Stomach (tissue), 9 donors: Measurements from ENCODE around the gene XIRP2. TPM values are rescaled to one million over a fixed set of nuclear protein-coding genes. Genes with fewer than 3 reads are reported as not detected.

ENCODE experiments used
- DNase-seq, 2 donors: peaks; one replicate each; pipeline versions ENCODE4 v3.0.0 to v3.0.0-alpha.2; 2013 to 2019
- H3K27ac ChIP-seq, 5 donors: fragments of 200-600 bp in 4 of 5; sonication (generic) in 4 of 5; one replicate each; pipeline ENCODE4 v1.5.1; 2013 to 2019; ENCODE audit warnings: mild to moderate bottlenecking in 1 of 5, moderate library complexity in 1 of 5
- H3K27me3 ChIP-seq, 3 donors: fragments of 200-600 bp; sonication (generic); one replicate each; pipeline ENCODE4 v1.5.1; 2017 to 2019; ENCODE audit warnings: mixed run types in 1 of 3
- H3K36me3 ChIP-seq, 4 donors: fragments of 200-600 bp; sonication (generic); 1 replicate in 3 of 4; 2 replicates in 1 of 4; pipeline ENCODE4 v1.5.1; 2016 to 2019
- H3K4me1 ChIP-seq, 4 donors: fragments of 200-600 bp; sonication (generic); one replicate each; pipeline ENCODE4 v1.5.1; 2016 to 2019
- H3K4me3 ChIP-seq, 4 donors: fragments of 200-600 bp; sonication (generic) in 3 of 4; one replicate each; pipeline ENCODE4 v1.5.1; 2016 to 2019; ENCODE audit warnings: mild to moderate bottlenecking in 1 of 4
- H3K9me3 ChIP-seq, 4 donors: fragments of 200-600 bp; sonication (generic); one replicate each; pipeline ENCODE4 v1.5.1; 2016 to 2019
- CTCF ChIP-seq, 7 experiments: fragments of 450-650 bp in 4 of 7; fragments of 200-600 bp in 3 of 7; sonication (generic) in 3 of 7; IDR thresholded peaks; one replicate each; pipeline ENCODE4 v1.5.1; 2016 to 2019; ENCODE audit warnings: antibody characterized with exemption in 7 of 7, control low read depth in 2 of 7, mild to moderate bottlenecking in 1 of 7
- EP300 ChIP-seq: sonication (generic); formaldehyde crosslinking; IDR thresholded peaks from one replicate; pipeline ENCODE4 v1.6.1; 2017; ENCODE audit warnings: antibody characterized with exemption
- POLR2A ChIP-seq, 4 donors: fragments of 450-650 bp; IDR thresholded peaks; one replicate each; pipeline ENCODE4 v1.6.1; 2016; ENCODE audit warnings: antibody characterized with exemption in 4 of 4, control low read depth in 2 of 4, mild to moderate bottlenecking in 1 of 4, moderate library complexity in 1 of 4
- POLR2AphosphoS5 ChIP-seq, 3 donors: sonication (generic); formaldehyde crosslinking; IDR thresholded peaks; one replicate each; pipeline ENCODE4 v1.6.1; 2016; ENCODE audit warnings: antibody characterized with exemption in 3 of 3
- WGBS, 5 donors: extraction: QIAGEN DNeasy Blood & Tissue Kit in 3 of 5; methylation state at CpG; one replicate each; pipeline versions ENCODE4 v1.1.5 to v1.1.7; 2013 to 2018; 5-methylcytosine and 5-hydroxymethylcytosine counted together
- intact Hi-C: fragments of 100-400 bp; cut with DNase I; formaldehyde crosslinking; loops from one replicate; pipeline ENCODE4 v1.15.1; 2023; ENCODE audit warnings: low total_unique reads
- polyA plus RNA-seq, 3 donors: library from polyadenylated mRNA; stranded (reverse); fragments of 200-250 nt; gene quantifications; one replicate each; pipeline ENCODE4 v1.2.3, GENCODE V29; 2013
- total RNA-seq, 5 donors: library from RNA; depleted of rRNA; stranded (reverse); fragments of >200 nt; gene quantifications; one replicate each; pipeline versions ENCODE4 v1.1.0 to v1.2.3, GENCODE V29; 2014 to 2016
- donor health status: healthy with polysubstance abuse.
- donor health status: Bipolar disorder and iron deficiency.
- donor health status: healthy.

XIRP2 gene
- total and polyA plus RNA-seq, 8 donors = 0.10 to 3.2 (median 0.19) TPM; not detected in 4

- Histone ChIP-seq H3K4me1 (no peaks in the 10 kb centered on the region), H3K27me3 (no peaks in the 10 kb centered on the region), H3K27ac (no peak overlapping the region), H3K4me3 (no peak overlapping the region), H3K36me3 (no peaks in the 10 kb centered on the region), H3K9me3 (peaks cover 0 to 22% (median 4%) of the 10 kb centered on the region in 4 donors)
- DNase-seq = no peak
- TF ChIP-seq CTCF (IDR thresholded peaks at IDR 0.05) (no peak), EP300 (no peak), POLR2A (IDR thresholded peaks at IDR 0.05) (no peak), POLR2AphosphoS5 (IDR thresholded peaks at IDR 0.05) (no peak)
- intact Hi-C loops = no loop called here
- 74 to 88% (median 87%) methylated on average over 5 of the region's 5 CpGs for WGBS, 5 donors
Observed at GRCh38 chr2:166934817-166935216, 46.5 kb downstream of the XIRP2 start.

- WGBS, 5 donors = 87 to 98% (median 95%) methylated on average over 1 of the region's 1 CpG
- no peaks in the 10 kb centered on the region for H3K4me1 ChIP-seq
- H3K27me3 ChIP-seq = no peaks in the 10 kb centered on the region
- DNase-seq = no peak
- H3K27ac ChIP-seq = no peak overlapping the region
- H3K9me3 ChIP-seq = peaks cover 0 to 8% (median 4%) of the 10 kb centered on the region in 4 donors
- TF ChIP-seq POLR2A (IDR thresholded peaks at IDR 0.05) = no peak
- TF ChIP-seq CTCF (IDR thresholded peaks at IDR 0.05) = no peak
- no peak for TF ChIP-seq EP300
- TF ChIP-seq POLR2AphosphoS5 (IDR thresholded peaks at IDR 0.05) = no peak
- no peak overlapping the region for H3K4me3 ChIP-seq
- H3K36me3 ChIP-seq = no peaks in the 10 kb centered on the region
- intact Hi-C loops = no loop called here
Observed at GRCh38 chr2:166942377-166942776, 54.1 kb downstream of the XIRP2 start.

GRCh38 chr2:166944909-166945308 lies 56.6 kb downstream of the XIRP2 start:
- intact Hi-C loops = no loop called here
- no peaks in the 10 kb centered on the region for H3K36me3 ChIP-seq
- 95 to 100% (median 95%) methylated on average over 1 of the region's 1 CpG for WGBS, 5 donors

GRCh38 chr2:166957686-166958085 lies 69.4 kb downstream of the XIRP2 start:
- no peak overlapping the region for H3K4me3 ChIP-seq
- H3K27ac ChIP-seq = no peak overlapping the region
- no peaks in the 10 kb centered on the region for H3K27me3 ChIP-seq
- H3K4me1 ChIP-seq = peaks cover 0 to 8% (median 0%) of the 10 kb centered on the region in 4 donors
- H3K9me3 ChIP-seq = no peaks in the 10 kb centered on the region
- peak in 1 of 2 donors; percentile 41 for DNase-seq
- TF ChIP-seq POLR2AphosphoS5 (IDR thresholded peaks at IDR 0.05) (no peak), CTCF (IDR thresholded peaks at IDR 0.05) (no peak), POLR2A (IDR thresholded peaks at IDR 0.05) (no peak), EP300 (no peak)
- intact Hi-C loops = no loop called here
- H3K36me3 ChIP-seq = no peaks in the 10 kb centered on the region
- 7 to 22% (median 17%) methylated on average over 3 of the region's 3 CpGs for WGBS, 5 donors

More at GRCh38 chr2:166944909-166945308, 56.6 kb downstream of the XIRP2 start:
- Histone ChIP-seq H3K4me1 (no peaks in the 10 kb centered on the region), H3K9me3 (peaks cover 0 to 8% (median 4%) of the 10 kb centered on the region in 4 donors), H3K4me3 (no peak overlapping the region), H3K27ac (no peak overlapping the region), H3K27me3 (no peaks in the 10 kb centered on the region)
- no peak for TF ChIP-seq POLR2AphosphoS5 (IDR thresholded peaks at IDR 0.05)
- no peak for TF ChIP-seq EP300
- no peak for TF ChIP-seq POLR2A (IDR thresholded peaks at IDR 0.05)
- no peak for TF ChIP-seq CTCF (IDR thresholded peaks at IDR 0.05)
- no peak for DNase-seq
